Esophagus (tissue), 2 donors: ENCODE data around the gene MS4A1. TPM values are rescaled to one million over a fixed set of nuclear protein-coding genes. Genes with fewer than 3 reads are reported as not detected.
"Not testable (repeated sequence)": the region's sequence is repeated elsewhere in the genome, so short reads cannot be mapped to it uniquely, and the experiment has no call there.

Experiments used
- H3K27ac ChIP-seq, 2 donors: one replicate each; pipeline ENCODE4 v1.5.1; 2013; ENCODE audit warnings: low read depth in 2 of 2, mild to moderate bottlenecking in 2 of 2, inconsistent platforms in 1 of 2, low read length in 1 of 2, moderate library complexity in 1 of 2
- H3K27me3 ChIP-seq, 2 donors: one replicate each; pipeline ENCODE4 v1.6.1; 2013; ENCODE audit warnings: low read length in 2 of 2, control low read depth in 1 of 2, mild to moderate bottlenecking in 1 of 2; ENCODE audit not compliant: insufficient read depth in 2 of 2, control insufficient read depth in 1 of 2
- H3K36me3 ChIP-seq, 2 donors: one replicate each; pipeline ENCODE4 v1.6.1; 2013; ENCODE audit warnings: low read length in 1 of 2; ENCODE audit not compliant: control insufficient read depth in 2 of 2, insufficient read depth in 2 of 2
- H3K4me1 ChIP-seq, 2 donors: one replicate each; pipeline ENCODE4 v1.6.1; 2013; ENCODE audit warnings: low read length in 1 of 2; ENCODE audit not compliant: control insufficient read depth in 2 of 2, insufficient read depth in 2 of 2
- H3K4me3 ChIP-seq, 2 donors: one replicate each; pipeline ENCODE4 v1.5.1; 2013; ENCODE audit warnings: low read length in 2 of 2, mild to moderate bottlenecking in 2 of 2, low read depth in 1 of 2, moderate library complexity in 1 of 2
- H3K9me3 ChIP-seq, 2 donors: one replicate each; pipeline ENCODE4 v1.6.1; 2013; ENCODE audit warnings: mild to moderate bottlenecking in 2 of 2, low read depth in 1 of 2, low read length in 1 of 2, moderate library complexity in 1 of 2; ENCODE audit not compliant: control insufficient read depth in 2 of 2, insufficient read depth in 1 of 2
- WGBS, 2 donors: extraction: QIAGEN DNeasy Blood & Tissue Kit; methylation state at CpG; one replicate each; pipeline ENCODE4 v1.1.7; 2013; 5-methylcytosine and 5-hydroxymethylcytosine counted together
- polyA plus RNA-seq, 2 donors: library from polyadenylated mRNA; stranded (reverse); fragments of 200-250 nt; gene quantifications; one replicate each; pipeline ENCODE4 v1.2.3, GENCODE V29; 2013
- donor health status: healthy with polysubstance abuse.
- donor health status: Bipolar disorder and iron deficiency.

MS4A1 gene
- polyA plus RNA-seq, 2 donors, result 0.36 to 1.5 TPM

- H3K9me3 ChIP-seq, result no peaks in the 10 kb centered on the region
- no peak overlapping the region for H3K4me3 ChIP-seq
- H3K4me1 ChIP-seq, result no peaks in the 10 kb centered on the region
- no peaks in the 10 kb centered on the region for H3K36me3 ChIP-seq
- 56 to 74% methylated on average over 2 of the region's 2 CpGs for WGBS, 2 donors
- no peaks in the 10 kb centered on the region for H3K27me3 ChIP-seq
- no peak overlapping the region for H3K27ac ChIP-seq
Measured at GRCh38 chr11:60498399-60498798, 42.8 kb downstream of the MS4A1 start.

GRCh38 chr11:60498853-60499252, 43.2 kb downstream of the MS4A1 start:
- whole genome bisulfite sequencing, 2 donors, result 48 to 57% methylated on average over 4 of the region's 4 CpGs
- H3K27me3 ChIP-seq, result no peaks in the 10 kb centered on the region
- no peak overlapping the region for H3K4me3 ChIP-seq
- H3K9me3 ChIP-seq, result no peaks in the 10 kb centered on the region
- H3K27ac ChIP-seq, result no peak overlapping the region
- H3K4me1 ChIP-seq, result no peaks in the 10 kb centered on the region
- H3K36me3 ChIP-seq, result no peaks in the 10 kb centered on the region

GRCh38 chr11:60500276-60500910, 44.7 kb downstream of the MS4A1 start:
- H3K4me1 ChIP-seq, result no peaks in the 10 kb centered on the region
- no peak overlapping the region for H3K27ac ChIP-seq
- 62 to 65% methylated on average over 3 of the region's 3 CpGs for whole genome bisulfite sequencing, 2 donors
- H3K4me3 ChIP-seq, result no peak overlapping the region
- H3K9me3 ChIP-seq, result no peaks in the 10 kb centered on the region
- no peaks in the 10 kb centered on the region for H3K36me3 ChIP-seq
- H3K27me3 ChIP-seq, result no peaks in the 10 kb centered on the region

GRCh38 chr11:60502221-60502775, 46.7 kb downstream of the MS4A1 start:
- Histone ChIP-seq H3K4me3 (no peak overlapping the region), H3K27me3 (no peaks in the 10 kb centered on the region), H3K36me3 (no peaks in the 10 kb centered on the region), H3K4me1 (no peaks in the 10 kb centered on the region), H3K9me3 (no peaks in the 10 kb centered on the region), H3K27ac (no peak overlapping the region)
- 54 to 66% methylated on average over 3 of the region's 3 CpGs for WGBS, 2 donors

GRCh38 chr11:60504219-60504905, 48.7 kb downstream of the MS4A1 start:
- H3K36me3 ChIP-seq, result no peaks in the 10 kb centered on the region
- 64 to 72% methylated on average over 3 of the region's 3 CpGs for WGBS, 2 donors
- H3K27me3 ChIP-seq, result no peaks in the 10 kb centered on the region
- no peaks in the 10 kb centered on the region for H3K9me3 ChIP-seq
- no peak overlapping the region for H3K27ac ChIP-seq
- no peaks in the 10 kb centered on the region for H3K4me1 ChIP-seq
- no peak overlapping the region for H3K4me3 ChIP-seq

- not testable (repeated sequence) for H3K4me3 ChIP-seq, H3K9me3 ChIP-seq, H3K36me3 ChIP-seq, H3K4me1 ChIP-seq, H3K27me3 ChIP-seq, H3K27ac ChIP-seq
- WGBS, 2 donors, result 77% methylated on average over 15 of the region's 15 CpGs
Measured at GRCh38 chr11:60509609-60510008, 54.0 kb downstream of the MS4A1 start.

GRCh38 chr11:60510209-60510608, 54.6 kb downstream of the MS4A1 start:
- not testable (repeated sequence) for H3K27ac ChIP-seq, H3K4me1 ChIP-seq, H3K27me3 ChIP-seq, H3K9me3 ChIP-seq, H3K4me3 ChIP-seq, H3K36me3 ChIP-seq
- WGBS, 2 donors, result 90 to 91% methylated on average over 19 to 28 of the region's 28 CpGs

- H3K36me3 ChIP-seq, result no peaks in the 10 kb centered on the region
- no peak overlapping the region for H3K27ac ChIP-seq
- no peaks in the 10 kb centered on the region for H3K27me3 ChIP-seq
- H3K4me3 ChIP-seq, result no peak overlapping the region
- no peaks in the 10 kb centered on the region for H3K4me1 ChIP-seq
- 54 to 63% methylated on average over 6 of the region's 6 CpGs for WGBS, 2 donors
- no peaks in the 10 kb centered on the region for H3K9me3 ChIP-seq
Measured at GRCh38 chr11:60511393-60511792, 55.7 kb downstream of the MS4A1 start.

GRCh38 chr11:60512651-60513225, 57.1 kb downstream of the MS4A1 start:
- Histone ChIP-seq H3K27me3 (no peaks in the 10 kb centered on the region), H3K36me3 (no peaks in the 10 kb centered on the region), H3K4me1 (no peaks in the 10 kb centered on the region), H3K4me3 (no peak overlapping the region), H3K9me3 (no peaks in the 10 kb centered on the region), H3K27ac (no peak overlapping the region)
- 59 to 64% methylated on average over 3 of the region's 3 CpGs for WGBS, 2 donors
